ENCODE data around the gene PRXL2A.

- no peak for TF ChIP-seq POLR2A (IDR thresholded peaks at IDR 0.05)
- no peak for TF ChIP-seq CTCF (IDR thresholded peaks at IDR 0.05)
- TF ChIP-seq EP300 (IDR thresholded peaks at IDR 0.05): no peak
These were observed 72.5 kb downstream of the PRXL2A start for GRCh38 chr10:80480852-80481251.
